Neural cell (in vitro differentiated cells): ENCODE results near the gene PLA2G15. TPM values are rescaled to one million over a fixed set of nuclear protein-coding genes. Genes with fewer than 3 reads are reported as not detected.
A peak's percentile ranks its signal among the peaks of the same experiment; 100 is the strongest.

Source experiments
- H2AFZ ChIP-seq: fragments of 200-600, 300-800 bp; sonication (generic), shearing (Covaris generic); 2 replicates; pipeline ENCODE4 v1.6.0; 2014; ENCODE audit warnings: low read depth, mild to moderate bottlenecking, antibody characterized with exemption, low read length, moderate library complexity
- H3F3A ChIP-seq: fragments of 200-600 bp; shearing (Covaris generic); 2 replicates; pipeline ENCODE4 v1.6.1; 2016; ENCODE audit warnings: mild to moderate bottlenecking, moderate library complexity, mixed read lengths, antibody characterized with exemption, low read length; ENCODE audit not compliant: insufficient read depth, poor library complexity, severe bottlenecking
- H3K27ac ChIP-seq: fragments of 200-600, 300-800 bp; sonication (generic), shearing (Covaris generic); 2 replicates; pipeline ENCODE4 v1.5.1; 2014; ENCODE audit warnings: mild to moderate bottlenecking, low read length, moderate library complexity
- H3K27me3 ChIP-seq: fragments of 300-800, 200-600 bp; sonication (generic), shearing (Covaris generic); 2 replicates; pipeline ENCODE4 v1.6.0; 2014; ENCODE audit warnings: mild to moderate bottlenecking, low read depth, low read length, moderate library complexity; ENCODE audit not compliant: insufficient read depth
- H3K36me3 ChIP-seq: fragments of 300-800, 200-600 bp; sonication (generic), shearing (Covaris generic); 2 replicates; pipeline ENCODE4 v1.5.1; 2014; ENCODE audit warnings: mild to moderate bottlenecking, antibody characterized with exemption, low read length, moderate library complexity; ENCODE audit not compliant: insufficient read depth
- H3K4me2 ChIP-seq: fragments of 300-800, 200-600 bp; sonication (generic), shearing (Covaris generic); 2 replicates; pipeline ENCODE4 v1.6.0; 2014; ENCODE audit warnings: mild to moderate bottlenecking, low read length
- H3K4me3 ChIP-seq: fragments of 300-800, 200-600 bp; sonication (generic), shearing (Covaris generic); 2 replicates; pipeline ENCODE4 v1.5.1; 2014; ENCODE audit warnings: mild to moderate bottlenecking, low read length, moderate library complexity
- H3K79me2 ChIP-seq: fragments of 200-600 bp; shearing (Covaris generic); replicated peaks from 2 replicates; pipeline ENCODE4 v1.6.0; 2014; ENCODE audit warnings: mild to moderate bottlenecking, low read length, moderate library complexity; ENCODE audit not compliant: insufficient read depth
- H3K9ac ChIP-seq: fragments of 300-800, 200-600 bp; sonication (generic), shearing (Covaris generic); 2 replicates; pipeline ENCODE4 v1.6.1; 2016; ENCODE audit warnings: mild to moderate bottlenecking, low read length, mixed read lengths
- H3K9me2 ChIP-seq: fragments of 200-600 bp; shearing (Covaris generic); 2 replicates; pipeline ENCODE4 v1.6.1; 2016; ENCODE audit warnings: mild to moderate bottlenecking, low read length, mixed read lengths; ENCODE audit not compliant: insufficient read depth
- H3K9me3 ChIP-seq: fragments of 200-600, 300-800 bp; sonication (generic), shearing (Covaris generic); 2 replicates; pipeline ENCODE4 v1.6.1; 2016; ENCODE audit warnings: mild to moderate bottlenecking, mixed run types, low read length, moderate library complexity, mixed read lengths
- H4K20me1 ChIP-seq: fragments of 200-600 bp; shearing (Covaris generic); 2 replicates; pipeline ENCODE4 v1.6.1; 2016; ENCODE audit warnings: mild to moderate bottlenecking, mixed run types; ENCODE audit not compliant: insufficient read depth
- CTCF ChIP-seq: fragments of 450-650 bp; IDR thresholded peaks from 2 replicates; pipeline ENCODE4 v1.5.1; 2014; ENCODE audit warnings: antibody characterized with exemption, mild to moderate bottlenecking, moderate library complexity; ENCODE audit not compliant: poor library complexity, severe bottlenecking
- EP300 ChIP-seq: fragments of 450-650 bp; conservative IDR thresholded peaks from 2 replicates; pipeline ENCODE4 v1.6.1; 2014; ENCODE audit warnings: antibody characterized with exemption, mild to moderate bottlenecking, moderate library complexity; ENCODE audit not compliant: poor library complexity, severe bottlenecking
- EZH2 ChIP-seq: fragments of 200-600, 300-800 bp; shearing (Covaris generic), sonication (generic); IDR thresholded peaks from 2 replicates; pipeline ENCODE4 v1.6.1; 2014; ENCODE audit warnings: antibody characterized with exemption, low read length, borderline replicate concordance, mild to moderate bottlenecking; ENCODE audit not compliant: insufficient read depth, poor library complexity, severe bottlenecking
- MXI1 ChIP-seq: fragments of 450-650 bp; conservative IDR thresholded peaks from 2 replicates; pipeline ENCODE4 v1.6.1; 2014; ENCODE audit warnings: antibody characterized with exemption, mild to moderate bottlenecking; ENCODE audit not compliant: poor library complexity, severe bottlenecking
- POLR2AphosphoS5 ChIP-seq: IDR thresholded peaks from 2 replicates; pipeline ENCODE4 v1.6.1; 2012
- RAD21 ChIP-seq: fragments of 450-650 bp; conservative IDR thresholded peaks from 2 replicates; pipeline ENCODE4 v1.6.1; 2014; ENCODE audit warnings: antibody characterized with exemption, mild to moderate bottlenecking, moderate library complexity
- REST ChIP-seq: IDR thresholded peaks from 2 replicates; pipeline ENCODE4 v1.6.1; 2012; ENCODE audit warnings: borderline replicate concordance
- SMC3 ChIP-seq: fragments of 450-650 bp; conservative IDR thresholded peaks from 2 replicates; pipeline ENCODE4 v1.6.1; 2014; ENCODE audit warnings: antibody characterized with exemption, mild to moderate bottlenecking, moderate library complexity; ENCODE audit not compliant: poor library complexity
- TAF1 ChIP-seq: IDR thresholded peaks from 2 replicates; pipeline ENCODE4 v1.6.1; 2012; ENCODE audit warnings: low read depth
- polyA plus RNA-seq: library from polyadenylated mRNA; depleted of rRNA; stranded (reverse); fragments of >200 nt; gene quantifications from 2 replicates; pipeline ENCODE4 v1.2.3, GENCODE V29; 2014

Gene PLA2G15
- polyA plus RNA-seq, 1 donor from 2014 or later = 19.6 TPM

- Histone ChIP-seq H3K36me3 (no peaks in the 10 kb centered on the region), H3K9me2 (no peaks in the 10 kb centered on the region), H2AFZ (peak overlapping the region; percentile 45), H3K9ac (peak overlapping the region; percentile 36), H3K27ac (no peak overlapping the region), H3K27me3 (peaks cover 49% of the 10 kb centered on the region), H3K79me2 (no peaks in the 10 kb centered on the region), H3F3A (no peaks in the 10 kb centered on the region), H3K4me2 (peak overlapping the region; percentile 35), H3K4me3 (peak overlapping the region; percentile 75), H4K20me1 (no peaks in the 10 kb centered on the region), H3K9me3 (no peaks in the 10 kb centered on the region)
- no peak for TF ChIP-seq EP300
- peak; percentile 41 for TF ChIP-seq POLR2AphosphoS5
- no peak for TF ChIP-seq MXI1
- no peak for TF ChIP-seq RAD21
- TF ChIP-seq EZH2 = no peak
- no peak for TF ChIP-seq TAF1
- no peak for TF ChIP-seq SMC3
- no peak for TF ChIP-seq CTCF
- TF ChIP-seq REST = no peak
These were observed 7.7 kb upstream of the PLA2G15 start for GRCh38 chr16:68237243-68238028.

- no peaks in the 10 kb centered on the region for H4K20me1 ChIP-seq
- no peaks in the 10 kb centered on the region for H3F3A ChIP-seq
These were observed 7.2 kb upstream of the PLA2G15 start for GRCh38 chr16:68238029-68238345.

More at GRCh38 chr16:68238029-68238345, 7.2 kb upstream of the PLA2G15 start:
- no peak for TF ChIP-seq EP300
- TF ChIP-seq EZH2 = no peak
- no peak for TF ChIP-seq MXI1
- no peak for TF ChIP-seq SMC3
- TF ChIP-seq CTCF = no peak
- TF ChIP-seq RAD21 = no peak
- TF ChIP-seq TAF1 = no peak
- no peak for TF ChIP-seq POLR2AphosphoS5
- no peak for TF ChIP-seq REST
- H3K9me3 ChIP-seq = no peaks in the 10 kb centered on the region
- H3K4me3 ChIP-seq = peak overlapping the region; percentile 75
- H3K36me3 ChIP-seq = no peaks in the 10 kb centered on the region
- no peak overlapping the region for H3K27ac ChIP-seq
- peaks cover 49% of the 10 kb centered on the region for H3K27me3 ChIP-seq
- H3K79me2 ChIP-seq = no peaks in the 10 kb centered on the region
- peak overlapping the region; percentile 36 for H3K9ac ChIP-seq
- peak overlapping the region; percentile 45 for H2AFZ ChIP-seq
- H3K9me2 ChIP-seq = no peaks in the 10 kb centered on the region
- no peak overlapping the region for H3K4me2 ChIP-seq
